Lower lobe of right lung (tissue), 2 donors: ENCODE data around the gene TTC28. TPM values are rescaled to one million over a fixed set of nuclear protein-coding genes. Genes with fewer than 3 reads are reported as not detected.
A peak's percentile ranks its signal among the peaks of the same experiment; 100 is the strongest.

Experiments
- ATAC-seq, 2 donors: fragments of 200-7000 bp; cut with Tn5 transposase; one replicate each; pipeline ENCODE4 v1.9.1; 2020 to 2022; ENCODE audit warnings: mild to moderate bottlenecking in 2 of 2, moderate library complexity in 2 of 2
- DNase-seq: peaks from one replicate; pipeline ENCODE4 v3.0.0-alpha.2; 2020
- H3K27ac ChIP-seq: fragments of 200-600 bp; one replicate; pipeline ENCODE4 v1.8.0; 2022
- H3K27me3 ChIP-seq: fragments of 200-600 bp; one replicate; pipeline ENCODE4 v1.8.0; 2022; ENCODE audit warnings: low read depth
- H3K36me3 ChIP-seq: fragments of 200-600 bp; one replicate; pipeline ENCODE4 v1.8.0; 2022; ENCODE audit warnings: mild to moderate bottlenecking
- H3K4me1 ChIP-seq: fragments of 200-600 bp; one replicate; pipeline ENCODE4 v1.8.0; 2022
- H3K4me3 ChIP-seq: fragments of 200-600 bp; one replicate; pipeline ENCODE4 v1.8.0; 2022; ENCODE audit warnings: mild to moderate bottlenecking
- H3K9me3 ChIP-seq: fragments of 200-600 bp; one replicate; pipeline ENCODE4 v1.8.0; 2022
- CTCF ChIP-seq: fragments of 200-600 bp; IDR thresholded peaks from one replicate; pipeline ENCODE4 v1.8.0; 2022; ENCODE audit warnings: antibody characterized with exemption, mild to moderate bottlenecking
- intact Hi-C: fragments of 100-400 bp; cut with DNase I; formaldehyde crosslinking; loops from one replicate; pipeline ENCODE4 v1.11.0; 2022
- total RNA-seq: library from RNA; stranded (reverse); fragmentation: NEBNext Ultra II Directional; extraction: Animal tissue kit (Norgen Biotek cat#: 25700); gene quantifications from one replicate; pipeline ENCODE4 v1.2.1, GENCODE V29; 2021
- donor health status: DM: no; HTN: yes; CAD: no; lungs with severe emphysema.

Gene TTC28
- total RNA-seq, 1 donor from 2014 or later = 39.6 TPM

GRCh38 chr22:28442264-28442710, 237.4 kb downstream of the TTC28 start:
- Histone ChIP-seq H3K36me3 (no peaks in the 10 kb centered on the region), H3K4me3 (peak overlapping the region; percentile 64), H3K4me1 (peaks cover 13% of the 10 kb centered on the region), H3K27ac (peak overlapping the region; percentile 82), H3K27me3 (no peaks in the 10 kb centered on the region), H3K9me3 (no peaks in the 10 kb centered on the region)
- intact Hi-C loops = no loop called here
- ATAC-seq (peak; percentile 93 to 96), DNase-seq (peak; percentile 88)
- peak; percentile 89 for TF ChIP-seq CTCF

- ATAC-seq = peak in 1 of 2 donors; percentile 11
- Histone ChIP-seq H3K27ac (peak overlapping the region; percentile 82), H3K9me3 (no peaks in the 10 kb centered on the region), H3K27me3 (no peaks in the 10 kb centered on the region), H3K4me3 (peak overlapping the region; percentile 64), H3K4me1 (peaks cover 13% of the 10 kb centered on the region), H3K36me3 (no peaks in the 10 kb centered on the region)
- intact Hi-C loops = no loop called here
- TF ChIP-seq CTCF = no peak
- DNase-seq = no peak
Observed at GRCh38 chr22:28441720-28442263, 237.8 kb downstream of the TTC28 start.

- intact Hi-C loops = no loop called here
- H3K4me1 ChIP-seq = peaks cover 16% of the 10 kb centered on the region
- H3K4me3 ChIP-seq = peak overlapping the region; percentile 64
- no peak for ATAC-seq
- no peaks in the 10 kb centered on the region for H3K9me3 ChIP-seq
- no peaks in the 10 kb centered on the region for H3K27me3 ChIP-seq
- no peak for DNase-seq
- peak overlapping the region; percentile 82 for H3K27ac ChIP-seq
- TF ChIP-seq CTCF = no peak
- no peaks in the 10 kb centered on the region for H3K36me3 ChIP-seq
Observed at GRCh38 chr22:28440592-28441390, 238.8 kb downstream of the TTC28 start.

- no peak overlapping the region for H3K27ac ChIP-seq
- no peaks in the 10 kb centered on the region for H3K9me3 ChIP-seq
- intact Hi-C loops = no loop called here
- no peak overlapping the region for H3K4me3 ChIP-seq
- no peak for ATAC-seq
- no peak for DNase-seq
- no peaks in the 10 kb centered on the region for H3K36me3 ChIP-seq
- no peaks in the 10 kb centered on the region for H3K27me3 ChIP-seq
- no peak for TF ChIP-seq CTCF
- H3K4me1 ChIP-seq = peaks cover 11% of the 10 kb centered on the region
Observed at GRCh38 chr22:28438183-28438768, 241.4 kb downstream of the TTC28 start.

GRCh38 chr22:28435982-28436381, 243.7 kb downstream of the TTC28 start:
- no peaks in the 10 kb centered on the region for H3K36me3 ChIP-seq
- H3K4me1 ChIP-seq = peaks cover 16% of the 10 kb centered on the region
- ATAC-seq (peak in 1 of 2 donors; percentile 23), DNase-seq (no peak)
- no peaks in the 10 kb centered on the region for H3K27me3 ChIP-seq
- intact Hi-C loops = no loop called here
- no peak overlapping the region for H3K27ac ChIP-seq
- H3K9me3 ChIP-seq = no peaks in the 10 kb centered on the region
- H3K4me3 ChIP-seq = no peak overlapping the region
- no peak for TF ChIP-seq CTCF
